Stimulated activated CD8-positive, alpha-beta memory T cell treated with anti-CD3 and anti-CD28 coated beads, Interleukin-12 subunit alpha, Interleukin-12 subunit beta, amount 100 ng/mL, for 1 hour (primary cell): ENCODE results near the gene CD28.
"Not testable (repeated sequence)": the region's sequence is repeated elsewhere in the genome, so short reads cannot be mapped to it uniquely, and the experiment has no call there.

Experiments used
- DNase-seq: peaks from one replicate; pipeline ENCODE4 v3.0.0-alpha.2; 2020; ENCODE audit warnings: low read depth

Gene CD28

DNA sequence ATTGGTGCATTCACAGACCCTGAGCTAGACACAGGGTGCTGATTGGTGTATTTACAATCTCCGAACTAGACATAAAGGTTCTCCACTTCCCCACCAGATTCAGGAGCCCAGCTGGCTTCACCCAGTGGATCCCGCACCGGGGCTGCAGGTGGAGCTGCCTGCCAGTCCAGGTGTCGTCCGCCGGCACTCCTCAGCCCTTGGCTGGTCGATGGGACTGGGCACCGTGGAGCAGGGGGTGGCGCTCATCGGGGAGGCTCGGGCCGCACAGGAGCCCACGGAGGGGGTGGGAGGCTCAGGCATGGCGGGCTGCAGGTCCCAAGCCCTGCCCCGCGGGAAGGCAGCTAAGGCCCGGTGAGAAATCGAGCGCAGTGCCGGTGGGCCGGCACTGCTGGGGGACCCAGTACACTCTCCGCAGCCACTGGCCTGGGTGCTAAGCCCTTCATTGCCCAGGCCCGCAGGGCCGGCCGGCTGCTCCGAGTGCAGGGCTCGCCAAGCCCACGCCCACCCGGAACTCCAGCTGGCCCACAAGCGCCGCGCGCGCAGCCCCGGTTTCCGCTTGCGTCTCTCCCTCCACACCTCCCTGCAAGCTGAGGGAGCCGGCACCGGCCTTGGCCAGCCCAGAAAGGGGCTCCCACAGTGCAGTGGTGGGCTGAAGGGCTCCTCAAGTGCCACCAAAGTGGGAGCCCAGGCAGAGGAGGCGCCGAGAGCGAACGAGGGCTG is 79.1 kb downstream of the CD28 start:
- not testable (repeated sequence) for DNase-seq

DNA sequence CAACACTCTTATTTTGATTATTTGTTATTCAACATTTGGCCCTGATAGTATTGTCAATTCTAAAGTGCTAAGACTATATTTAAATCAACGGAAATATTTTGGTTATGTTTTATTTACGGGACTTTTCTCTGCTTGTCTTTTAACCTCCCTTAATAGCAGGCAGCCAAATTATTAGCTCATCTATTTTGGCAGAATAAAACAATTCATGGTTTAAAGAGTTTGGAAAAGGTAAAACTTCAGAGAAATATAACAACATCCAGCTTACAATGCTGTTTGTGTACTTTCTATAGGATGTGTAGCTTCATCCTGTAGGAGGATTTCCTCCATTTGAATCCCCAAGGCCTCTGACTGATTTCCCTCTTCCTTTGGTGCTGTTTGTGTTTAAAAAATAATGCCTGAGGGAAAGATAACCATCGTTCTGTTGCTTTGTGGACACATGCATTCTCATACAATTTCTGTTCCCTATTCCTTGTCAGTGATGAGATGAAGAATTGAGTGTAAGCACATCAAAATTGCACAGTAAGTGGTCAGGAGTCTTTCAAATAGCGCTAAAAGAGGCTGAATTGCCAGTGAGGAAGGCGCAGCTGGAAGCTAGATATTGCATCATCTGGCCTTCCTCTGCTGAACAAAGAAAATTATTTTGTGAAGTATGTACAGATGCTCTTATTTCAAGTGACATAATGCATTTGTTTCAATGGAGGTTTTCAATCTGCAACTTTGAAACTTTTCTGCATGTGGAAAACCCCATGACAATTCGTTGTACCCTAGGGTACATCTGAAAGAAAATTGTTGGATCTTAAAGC is 80.3 kb downstream of the CD28 start:
- DNase-seq = no peak

DNA sequence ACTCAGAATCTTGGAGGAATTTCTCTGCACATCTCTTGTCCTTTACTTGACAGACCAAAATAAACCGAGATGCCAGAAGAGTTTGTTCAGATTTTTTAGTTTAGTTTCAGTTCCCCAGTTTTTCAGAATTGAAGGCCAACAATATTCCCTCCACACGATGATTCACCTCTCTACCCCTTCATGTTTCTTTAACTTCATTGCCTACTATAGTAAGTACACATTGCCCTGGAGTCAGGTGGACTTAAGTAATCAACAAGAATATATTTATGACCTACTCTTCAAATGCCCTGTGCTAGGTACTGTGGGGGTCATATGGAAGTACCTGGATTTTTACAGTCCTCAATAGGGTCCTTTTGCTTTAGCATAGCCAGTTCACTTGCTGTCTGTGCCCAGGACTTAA is 81.5 kb downstream of the CD28 start:
- no peak for DNase-seq
